HepG2 (cell line): Measurements from ENCODE around the gene ALDH3B1. TPM values are rescaled to one million over a fixed set of nuclear protein-coding genes. Genes with fewer than 3 reads are reported as not detected.

Experiments used
- DR1 ChIP-seq: sonication (generic); formaldehyde crosslinking; IDR thresholded peaks from 2 replicates; pipeline ENCODE4 v1.8.0; 2021; ENCODE audit warnings: mild to moderate bottlenecking, missing genetic modification reagents, inconsistent platforms
- HES4 ChIP-seq: sonication (generic); formaldehyde crosslinking; IDR thresholded peaks from 2 replicates; pipeline ENCODE4 v1.9.0; 2021; ENCODE audit warnings: mild to moderate bottlenecking, missing genetic modification reagents, borderline replicate concordance
- HMG20B ChIP-seq: conservative IDR thresholded peaks from 2 replicates; pipeline ENCODE4 v1.6.1; 2016; ENCODE audit warnings: missing genetic modification reagents, missing compliant biosample characterization
- KDM2A ChIP-seq: sonication (generic); formaldehyde crosslinking; IDR thresholded peaks from 2 replicates; pipeline ENCODE4 v1.4.0; 2020; ENCODE audit warnings: low read depth, missing genetic modification reagents, borderline replicate concordance
- KLF6 ChIP-seq: IDR thresholded peaks from 2 replicates; pipeline ENCODE4 v1.8.0; 2016; ENCODE audit warnings: missing biosample characterization, missing genetic modification reagents
- MAFK ChIP-seq, 2 experiments: IDR thresholded peaks in 1 of 2; conservative IDR thresholded peaks in 1 of 2; 2 replicates each; pipeline ENCODE4 v1.6.1; 2011; ENCODE audit warnings: improper control_type of control experiment in 2 of 2, low read length in 2 of 2
- NRL ChIP-seq: sonication (generic); formaldehyde crosslinking; IDR thresholded peaks from 2 replicates; pipeline ENCODE4 v1.5.0; 2020; ENCODE audit warnings: missing genetic modification reagents, mild to moderate bottlenecking, moderate library complexity, borderline replicate concordance
- PCBP2 ChIP-seq: fragments of 200-400 bp; formaldehyde crosslinking; optimal IDR thresholded peaks from 2 replicates; pipeline ENCODE3; 2018; ENCODE audit warnings: low read length, low read depth; ENCODE audit not compliant: poor library complexity, severe bottlenecking
- PHF21A ChIP-seq: sonication (generic); formaldehyde crosslinking; IDR thresholded peaks from 2 replicates; pipeline ENCODE4 v1.5.0; 2020; ENCODE audit warnings: mild to moderate bottlenecking, missing genetic modification reagents
- SATB2 ChIP-seq: sonication (generic); formaldehyde crosslinking; IDR thresholded peaks from 2 replicates; pipeline ENCODE4 v1.5.0; 2020; ENCODE audit warnings: missing genetic modification reagents
- SOX6 ChIP-seq, 2 experiments: fragments of 450-650 bp in 1 of 2; sonication (generic) in 1 of 2; formaldehyde crosslinking in 1 of 2; IDR thresholded peaks; 2 replicates each; pipeline versions ENCODE4 v1.4.0 to v1.6.1; 2017 to 2020; ENCODE audit warnings: antibody characterized with exemption in 1 of 2, mild to moderate bottlenecking in 1 of 2, missing genetic modification reagents in 1 of 2
- ZKSCAN1 ChIP-seq: fragments of 150-350 bp; IDR thresholded peaks from 2 replicates; pipeline ENCODE4 v1.6.1; 2014; ENCODE audit warnings: low read length
- ZNF205 ChIP-seq: IDR thresholded peaks from 2 replicates; pipeline ENCODE4 v1.6.1; 2018; ENCODE audit warnings: missing biosample characterization, missing genetic modification reagents
- ZNF788 ChIP-seq: sonication (generic); formaldehyde crosslinking; IDR thresholded peaks from 2 replicates; pipeline ENCODE4 v1.5.0; 2020; ENCODE audit warnings: mild to moderate bottlenecking, missing genetic modification reagents, borderline replicate concordance
- ZNF878 ChIP-seq: sonication (generic); formaldehyde crosslinking; IDR thresholded peaks from 2 replicates; pipeline ENCODE4 v1.8.1; 2023; ENCODE audit warnings: mild to moderate bottlenecking, missing genetic modification reagents, moderate library complexity
- ZSCAN25 ChIP-seq: sonication (generic); formaldehyde crosslinking; IDR thresholded peaks from 2 replicates; pipeline ENCODE4 v1.8.0; 2022; ENCODE audit warnings: mild to moderate bottlenecking, missing genetic modification reagents
- polyA plus RNA-seq, 8 experiments: library from polyadenylated mRNA; depleted of rRNA in 3 of 8; stranded (reverse) in 7 of 8; unstranded in 1 of 8; fragments of >200 nt; fragmentation: Illumina TruSeq in 4 of 8; extraction: Trizol in 4 of 8; gene quantifications; 2 replicates each; pipeline versions ENCODE4 v1.2.1 to v1.2.3, GENCODE V29; 2011 to 2016; ENCODE audit warnings: low read depth in 4 of 8, missing spikeins in 1 of 8, mixed read lengths in 1 of 8; ENCODE audit not compliant: insufficient read depth in 1 of 8
- total RNA-seq, 5 experiments: library from RNA; depleted of rRNA; stranded (reverse); fragments of >200 nt; fragmentation: Illumina TruSeq; extraction: Trizol; gene quantifications; 2 replicates each; pipeline ENCODE4 v1.2.3, GENCODE V29; 2016; ENCODE audit warnings: low read depth in 1 of 5
- TF ChIP-seq, protein P1 (sequence below): IDR thresholded peaks from 2 replicates; pipeline ENCODE4 v1.6.1; 2018; ENCODE audit warnings: missing genetic modification reagents
- TF ChIP-seq, protein P2 (sequence below): sonication (generic); formaldehyde crosslinking; IDR thresholded peaks from 2 replicates; pipeline ENCODE4 v1.5.0; 2020; ENCODE audit warnings: mild to moderate bottlenecking, missing genetic modification reagents, moderate library complexity
- TF ChIP-seq, protein P3 (sequence below): sonication (generic); formaldehyde crosslinking; IDR thresholded peaks from 2 replicates; pipeline ENCODE4 v1.4.0; 2020; ENCODE audit warnings: mild to moderate bottlenecking, missing genetic modification reagents
- TF ChIP-seq, protein P4 (sequence below): IDR thresholded peaks from 2 replicates; pipeline ENCODE4 v1.6.1; 2016; ENCODE audit warnings: mild to moderate bottlenecking

Gene ALDH3B1
- total and polyA plus RNA-seq, 2 of the 13 experiments (the other 11 are each of a cell fraction or from before 2014, with no cell fraction given) = 4.0 to 6.7 TPM

DNA sequence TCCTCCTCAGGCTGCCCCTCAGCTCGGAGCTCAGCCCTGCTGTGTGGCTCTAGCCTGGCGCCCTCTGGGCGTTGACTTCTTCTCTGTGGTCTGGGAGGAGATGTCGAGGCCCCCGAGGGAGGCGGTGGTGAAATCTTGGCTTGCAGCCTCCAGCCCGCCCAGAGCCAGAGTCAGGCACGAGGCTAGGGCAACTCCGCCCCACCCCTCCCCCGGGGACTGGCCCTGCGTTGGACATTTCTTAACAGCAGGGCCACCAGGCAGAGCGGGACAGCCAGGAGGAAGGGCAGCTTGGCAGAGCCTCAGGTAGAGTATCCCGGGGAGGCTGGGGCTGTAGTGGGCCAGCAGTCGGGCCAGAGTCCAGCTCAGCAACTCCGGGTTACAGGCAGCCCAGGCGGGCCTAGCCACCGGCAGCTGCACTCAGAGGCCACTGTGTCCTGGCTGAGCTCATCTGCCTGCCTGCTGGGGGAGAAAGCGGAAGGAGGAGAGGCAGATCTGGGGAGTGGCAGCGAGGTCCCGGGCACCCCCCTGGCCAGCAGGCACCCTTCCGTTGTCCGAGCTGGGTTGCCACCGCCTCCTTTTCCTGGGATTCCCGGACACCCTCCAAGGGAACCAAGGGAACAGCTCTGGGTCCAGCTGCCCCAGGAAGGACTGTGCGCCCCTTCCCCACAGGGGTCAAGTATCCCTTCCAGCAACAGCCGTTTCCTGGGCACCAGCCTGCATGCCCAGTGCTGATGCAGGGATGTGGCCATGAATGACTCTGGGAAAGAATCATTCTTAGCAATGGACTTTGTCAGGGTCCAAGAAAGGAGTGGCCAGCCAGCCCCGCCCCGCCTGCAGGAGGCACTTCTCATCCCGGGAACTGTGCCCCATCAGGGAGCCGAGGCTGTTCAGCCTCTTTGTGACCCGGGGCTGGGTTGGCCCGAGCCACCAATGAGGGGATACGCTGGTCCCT, at the start of gene ALDH3B1 (continued):
- TF ChIP-seq ZNF205 (CRISPR knock-in tag) (0 out of 2 replicates have a peak, but pooled peaks have one; percentile 18), PHF21A (CRISPR knock-in tag) (peak; percentile 71), ZNF878 (CRISPR knock-in tag) (peak; percentile 51; the same call in 1 of the 2 replicates), KDM2A (CRISPR knock-in tag) (peak; percentile 65; the same call in 1 of the 2 replicates), HES4 (0 out of 2 replicates have a peak, but pooled peaks have one; percentile 64), ZSCAN25 (CRISPR knock-in tag) (peak; percentile 63; the same call in 1 of the 2 replicates), ZNF788 (peak; percentile 72; the same call in 1 of the 2 replicates), MAFK (conservative IDR thresholded peaks at IDR 0.05 in 1 of 2, IDR thresholded peaks at IDR 0.05 in 1 of 2; ENCODE audit: low read length in 2 of 2) (no peak), SOX6 (IDR thresholded peaks at IDR 0.05) (no peak), SOX6 (CRISPR knock-in tag; IDR thresholded peaks at IDR 0.05) (peak; percentile 30; the same call in 1 of the 2 replicates), SATB2 (CRISPR knock-in tag) (0 out of 2 replicates have a peak, but pooled peaks have one; percentile 69), ZKSCAN1 (no peak), PCBP2 (no peak), NRL (CRISPR knock-in tag) (peak; percentile 64), KLF6 (no peak), DR1 (peak; percentile 18; the same call in 1 of the 2 replicates), HMG20B (0 out of 2 replicates have a peak, but pooled peaks have one; percentile 29)
- TF ChIP-seq, protein P1, sequence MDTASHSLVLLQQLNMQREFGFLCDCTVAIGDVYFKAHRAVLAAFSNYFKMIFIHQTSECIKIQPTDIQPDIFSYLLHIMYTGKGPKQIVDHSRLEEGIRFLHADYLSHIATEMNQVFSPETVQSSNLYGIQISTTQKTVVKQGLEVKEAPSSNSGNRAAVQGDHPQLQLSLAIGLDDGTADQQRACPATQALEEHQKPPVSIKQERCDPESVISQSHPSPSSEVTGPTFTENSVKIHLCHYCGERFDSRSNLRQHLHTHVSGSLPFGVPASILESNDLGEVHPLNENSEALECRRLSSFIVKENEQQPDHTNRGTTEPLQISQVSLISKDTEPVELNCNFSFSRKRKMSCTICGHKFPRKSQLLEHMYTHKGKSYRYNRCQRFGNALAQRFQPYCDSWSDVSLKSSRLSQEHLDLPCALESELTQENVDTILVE = peak; percentile 32; the same call in 1 of the 2 replicates
- TF ChIP-seq, protein P2, sequence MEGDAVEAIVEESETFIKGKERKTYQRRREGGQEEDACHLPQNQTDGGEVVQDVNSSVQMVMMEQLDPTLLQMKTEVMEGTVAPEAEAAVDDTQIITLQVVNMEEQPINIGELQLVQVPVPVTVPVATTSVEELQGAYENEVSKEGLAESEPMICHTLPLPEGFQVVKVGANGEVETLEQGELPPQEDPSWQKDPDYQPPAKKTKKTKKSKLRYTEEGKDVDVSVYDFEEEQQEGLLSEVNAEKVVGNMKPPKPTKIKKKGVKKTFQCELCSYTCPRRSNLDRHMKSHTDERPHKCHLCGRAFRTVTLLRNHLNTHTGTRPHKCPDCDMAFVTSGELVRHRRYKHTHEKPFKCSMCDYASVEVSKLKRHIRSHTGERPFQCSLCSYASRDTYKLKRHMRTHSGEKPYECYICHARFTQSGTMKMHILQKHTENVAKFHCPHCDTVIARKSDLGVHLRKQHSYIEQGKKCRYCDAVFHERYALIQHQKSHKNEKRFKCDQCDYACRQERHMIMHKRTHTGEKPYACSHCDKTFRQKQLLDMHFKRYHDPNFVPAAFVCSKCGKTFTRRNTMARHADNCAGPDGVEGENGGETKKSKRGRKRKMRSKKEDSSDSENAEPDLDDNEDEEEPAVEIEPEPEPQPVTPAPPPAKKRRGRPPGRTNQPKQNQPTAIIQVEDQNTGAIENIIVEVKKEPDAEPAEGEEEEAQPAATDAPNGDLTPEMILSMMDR (CRISPR knock-in tag) = peak; percentile 22
- TF ChIP-seq, protein P3, sequence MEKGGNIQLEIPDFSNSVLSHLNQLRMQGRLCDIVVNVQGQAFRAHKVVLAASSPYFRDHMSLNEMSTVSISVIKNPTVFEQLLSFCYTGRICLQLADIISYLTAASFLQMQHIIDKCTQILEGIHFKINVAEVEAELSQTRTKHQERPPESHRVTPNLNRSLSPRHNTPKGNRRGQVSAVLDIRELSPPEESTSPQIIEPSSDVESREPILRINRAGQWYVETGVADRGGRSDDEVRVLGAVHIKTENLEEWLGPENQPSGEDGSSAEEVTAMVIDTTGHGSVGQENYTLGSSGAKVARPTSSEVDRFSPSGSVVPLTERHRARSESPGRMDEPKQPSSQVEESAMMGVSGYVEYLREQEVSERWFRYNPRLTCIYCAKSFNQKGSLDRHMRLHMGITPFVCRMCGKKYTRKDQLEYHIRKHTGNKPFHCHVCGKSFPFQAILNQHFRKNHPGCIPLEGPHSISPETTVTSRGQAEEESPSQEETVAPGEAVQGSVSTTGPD (CRISPR knock-in tag) = no peak
- TF ChIP-seq, protein P4, sequence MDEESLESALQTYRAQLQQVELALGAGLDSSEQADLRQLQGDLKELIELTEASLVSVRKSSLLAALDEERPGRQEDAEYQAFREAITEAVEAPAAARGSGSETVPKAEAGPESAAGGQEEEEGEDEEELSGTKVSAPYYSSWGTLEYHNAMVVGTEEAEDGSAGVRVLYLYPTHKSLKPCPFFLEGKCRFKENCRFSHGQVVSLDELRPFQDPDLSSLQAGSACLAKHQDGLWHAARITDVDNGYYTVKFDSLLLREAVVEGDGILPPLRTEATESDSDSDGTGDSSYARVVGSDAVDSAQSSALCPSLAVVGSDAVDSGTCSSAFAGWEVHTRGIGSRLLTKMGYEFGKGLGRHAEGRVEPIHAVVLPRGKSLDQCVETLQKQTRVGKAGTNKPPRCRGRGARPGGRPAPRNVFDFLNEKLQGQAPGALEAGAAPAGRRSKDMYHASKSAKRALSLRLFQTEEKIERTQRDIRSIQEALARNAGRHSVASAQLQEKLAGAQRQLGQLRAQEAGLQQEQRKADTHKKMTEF (CRISPR knock-in tag) = peak; percentile 45
